Mesothelial cell of epicardium (in vitro differentiated cells): ENCODE measurements around the gene FHIT. TPM values are rescaled to one million over a fixed set of nuclear protein-coding genes. Genes with fewer than 3 reads are reported as not detected.

Experiments
- DNase-seq, 2 experiments: peaks; one replicate each; pipeline ENCODE4 v3.0.0; 2021; ENCODE audit warnings: low spot score in 2 of 2; ENCODE audit not compliant: unreplicated experiment in 2 of 2
- H3K27ac Mint-ChIP-seq: 2 replicates; pipeline ENCODE4 v1.8.0; 2021; ENCODE audit warnings: mixed read lengths
- H3K27me3 Mint-ChIP-seq: 2 replicates; pipeline ENCODE4 v1.8.0; 2021; ENCODE audit warnings: low read depth, mixed read lengths
- H3K36me3 Mint-ChIP-seq: 2 replicates; pipeline ENCODE4 v1.8.0; 2021; ENCODE audit warnings: mixed read lengths
- H3K4me1 Mint-ChIP-seq: 2 replicates; pipeline ENCODE4 v1.8.0; 2021; ENCODE audit warnings: mixed read lengths
- H3K4me3 Mint-ChIP-seq: 2 replicates; pipeline ENCODE4 v1.8.0; 2021; ENCODE audit warnings: mild to moderate bottlenecking, moderate library complexity, mixed read lengths
- H3K9me3 Mint-ChIP-seq: 2 replicates; pipeline ENCODE4 v1.8.0; 2021; ENCODE audit warnings: mixed read lengths
- CTCF ChIP-seq: fragments of 200-600 bp; sonication (generic); IDR thresholded peaks from one replicate; pipeline ENCODE4 v1.5.0; 2021; ENCODE audit warnings: antibody characterized with exemption; ENCODE audit not compliant: unreplicated experiment
- total RNA-seq: library from RNA; stranded (reverse); gene quantifications from 3 replicates; pipeline ENCODE4 v1.2.1, GENCODE V29; 2021

FHIT gene
- total RNA-seq, 1 donor from 2014 or later: 10.7 TPM

- no peak for DNase-seq
- no peaks in the 10 kb centered on the region for H3K36me3 Mint-ChIP-seq
- peaks cover 10% of the 10 kb centered on the region for H3K4me1 Mint-ChIP-seq
- TF ChIP-seq CTCF: no peak
- no peak overlapping the region for H3K27ac Mint-ChIP-seq
- H3K9me3 Mint-ChIP-seq: peaks cover 4% of the 10 kb centered on the region
- H3K4me3 Mint-ChIP-seq: no peak overlapping the region
- no peaks in the 10 kb centered on the region for H3K27me3 Mint-ChIP-seq
Measured at GRCh38 chr3:60757724-60758123, 493.5 kb downstream of the FHIT start.

GRCh38 chr3:60756241-60757030 is 494.8 kb downstream of the FHIT start:
- TF ChIP-seq CTCF: no peak
- H3K27me3 Mint-ChIP-seq: no peaks in the 10 kb centered on the region
- H3K36me3 Mint-ChIP-seq: no peaks in the 10 kb centered on the region
- H3K4me3 Mint-ChIP-seq: no peak overlapping the region
- peaks cover 4% of the 10 kb centered on the region for H3K9me3 Mint-ChIP-seq
- DNase-seq: no peak
- H3K4me1 Mint-ChIP-seq: peaks cover 10% of the 10 kb centered on the region
- H3K27ac Mint-ChIP-seq: no peak overlapping the region

- peaks cover 10% of the 10 kb centered on the region for H3K4me1 Mint-ChIP-seq
- H3K4me3 Mint-ChIP-seq: no peak overlapping the region
- peaks cover 15% of the 10 kb centered on the region for H3K9me3 Mint-ChIP-seq
- H3K36me3 Mint-ChIP-seq: peaks cover 7% of the 10 kb centered on the region
- H3K27ac Mint-ChIP-seq: no peak overlapping the region
- no peak for TF ChIP-seq CTCF
- H3K27me3 Mint-ChIP-seq: no peaks in the 10 kb centered on the region
- no peak for DNase-seq
Measured at GRCh38 chr3:60755094-60755493, 496.2 kb downstream of the FHIT start.

- no peak overlapping the region for H3K4me3 Mint-ChIP-seq
Measured at GRCh38 chr3:60754617-60755016, 496.6 kb downstream of the FHIT start.

GRCh38 chr3:60752809-60753208 is 498.4 kb downstream of the FHIT start:
- DNase-seq: no peak
- no peak for TF ChIP-seq CTCF
- Mint-ChIP-seq H3K9me3 (peaks cover 21% of the 10 kb centered on the region), H3K4me3 (no peak overlapping the region), H3K4me1 (peaks cover 10% of the 10 kb centered on the region), H3K27me3 (no peaks in the 10 kb centered on the region), H3K36me3 (peaks cover 14% of the 10 kb centered on the region), H3K27ac (no peak overlapping the region)

More at GRCh38 chr3:60754617-60755016, 496.6 kb downstream of the FHIT start:
- no peak for TF ChIP-seq CTCF
- H3K27me3 Mint-ChIP-seq: no peaks in the 10 kb centered on the region
- peaks cover 10% of the 10 kb centered on the region for H3K4me1 Mint-ChIP-seq
- peaks cover 19% of the 10 kb centered on the region for H3K9me3 Mint-ChIP-seq
- H3K27ac Mint-ChIP-seq: no peak overlapping the region
- peaks cover 11% of the 10 kb centered on the region for H3K36me3 Mint-ChIP-seq
- DNase-seq: no peak
